Kidney (tissue), 14 donors: ENCODE data around the gene TRAF3IP1. TPM values are rescaled to one million over a fixed set of nuclear protein-coding genes. Genes with fewer than 3 reads are reported as not detected.

Experiments used
- DNase-seq, 5 donors: peaks; one replicate each; pipeline ENCODE4 v3.0.0-alpha.2; 2013 to 2020
- FAIRE-seq: peaks from 2 replicates; lab custom pipeline; 2012; peaks lifted over from hg19 to GRCh38; lab: Jason Lieb, UNC
- H3K27ac ChIP-seq, 2 donors: one replicate each; pipeline ENCODE4 v1.7.0; 2013; ENCODE audit warnings: low read depth in 2 of 2, low read length in 2 of 2, inconsistent platforms in 1 of 2
- H3K27me3 ChIP-seq: one replicate; pipeline ENCODE4 v1.7.1; 2013; ENCODE audit warnings: low read length, inconsistent platforms; ENCODE audit not compliant: control insufficient read depth, insufficient read depth
- H3K36me3 ChIP-seq, 3 donors: one replicate each; pipeline versions ENCODE4 v1.7.0 to v1.7.1; 2013; ENCODE audit warnings: low read length in 3 of 3, control low read depth in 1 of 3, inconsistent platforms in 1 of 3; ENCODE audit not compliant: insufficient read depth in 3 of 3, control insufficient read depth in 2 of 3
- H3K4me1 ChIP-seq, 3 donors: one replicate each; pipeline versions ENCODE4 v1.7.0 to v1.7.1; 2013; ENCODE audit warnings: low read length in 3 of 3, inconsistent platforms in 1 of 3, low read depth in 1 of 3; ENCODE audit not compliant: control insufficient read depth in 2 of 3, insufficient read depth in 2 of 3
- H3K4me3 ChIP-seq, 3 donors: one replicate each; pipeline versions ENCODE4 v1.7.0 to v1.8.1; 2013; ENCODE audit warnings: low read length in 3 of 3, control low read depth in 1 of 3, inconsistent platforms in 1 of 3
- H3K9ac ChIP-seq, 3 donors: one replicate each; pipeline versions ENCODE4 v1.7.0 to v1.7.1; 2013; ENCODE audit warnings: low read length in 3 of 3, control low read depth in 1 of 3, inconsistent platforms in 1 of 3
- H3K9me3 ChIP-seq, 3 donors: one replicate each; pipeline versions ENCODE4 v1.7.0 to v1.7.1; 2013; ENCODE audit warnings: low read length in 3 of 3, control low read depth in 1 of 3, inconsistent platforms in 1 of 3; ENCODE audit not compliant: control insufficient read depth in 2 of 3, insufficient read depth in 1 of 3
- CTCF ChIP-seq: IDR thresholded peaks from 3 replicates; pipeline ENCODE4 v1.5.1; 2012; ENCODE audit warnings: mild to moderate bottlenecking, moderate library complexity, borderline replicate concordance; ENCODE audit not compliant: insufficient read depth; ENCODE audit errors: extremely low read depth
- intact Hi-C: fragments of 100-400 bp; cut with DNase I; formaldehyde crosslinking; loops from one replicate; pipeline ENCODE4 v1.11.1; 2022
- polyA plus RNA-seq: library from polyadenylated mRNA; stranded (reverse); fragments of 350-450 nt; fragmentation: Illumina TruSeq; extraction: RNeasy Lipid Tissue Mini Kit (QIAGEN cat#74804); gene quantifications from one replicate; pipeline ENCODE4 v1.2.3, GENCODE V29; 2014; ENCODE audit warnings: low read depth, low replicate concordance; ENCODE audit not compliant: insufficient read depth
- total RNA-seq: library from RNA; stranded (reverse); fragmentation: NEBNext Ultra II Directional; extraction: Animal tissue kit (Norgen Biotek cat#: 25700); gene quantifications from one replicate; pipeline ENCODE4 v1.2.1, GENCODE V29; 2021
- donor health status: control.
- donor health status: control.
- donor health status: control.
- donor health status: control.
- donor health status: control.
- donor health status: DM: yes; HTN: yes; CAD: no.
- donor health status: Normal renal cell carcinoma (clear cell type).

The TRAF3IP1 gene
- total and polyA plus RNA-seq, 2 donors from 2014 or later: 6.4 to 24.2 TPM

GRCh38 chr2:238427435-238428162 is 107.3 kb downstream of the TRAF3IP1 start:
- Histone ChIP-seq H3K9ac (peak overlapping the region; percentile 77 to 88 (median 80)), H3K27me3 (no peaks in the 10 kb centered on the region), H3K36me3 (peaks cover 0 to 2% (median 0%) of the 10 kb centered on the region in 3 donors), H3K4me1 (peaks cover 0 to 15% (median 6%) of the 10 kb centered on the region in 3 donors), H3K9me3 (peaks cover 0 to 4% (median 2%) of the 10 kb centered on the region in 3 donors), H3K27ac (peak overlapping the region; percentile 82 to 92), H3K4me3 (peak overlapping the region; percentile 83 to 93 (median 86))
- peak in 1 of 5 donors; percentile 67 for DNase-seq
- no peak for TF ChIP-seq CTCF
- intact Hi-C loops: no loop called here
- no peak for FAIRE-seq

DNA sequence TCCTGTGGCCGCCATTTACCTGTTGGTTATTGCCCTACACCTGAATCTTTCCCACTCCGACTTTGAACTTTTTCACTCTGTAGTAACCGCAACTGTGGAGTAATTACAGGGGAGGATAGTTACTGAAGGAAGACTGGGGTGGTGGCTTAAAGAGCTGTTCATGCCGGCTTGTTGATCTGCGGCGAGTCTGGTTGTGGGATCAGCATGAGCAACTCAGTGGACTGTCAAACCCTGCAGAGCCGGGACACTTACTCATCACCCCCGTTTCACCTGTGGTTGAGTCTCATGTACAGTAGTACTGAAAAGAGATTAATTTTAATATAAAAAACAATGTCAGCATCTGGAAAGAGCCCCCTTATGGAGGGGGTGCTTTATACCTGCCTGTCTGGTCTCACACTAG is 108.5 kb downstream of the TRAF3IP1 start:
- Histone ChIP-seq H3K4me3 (no peak overlapping the region), H3K27ac (no peak overlapping the region), H3K9ac (no peak overlapping the region), H3K4me1 (peaks cover 0 to 15% (median 6%) of the 10 kb centered on the region in 3 donors), H3K27me3 (no peaks in the 10 kb centered on the region), H3K36me3 (peaks cover under 1 to 5% (median 4%) of the 10 kb centered on the region in 3 donors), H3K9me3 (peaks cover 0 to 4% (median 2%) of the 10 kb centered on the region in 3 donors)
- no peak for TF ChIP-seq CTCF
- intact Hi-C loops: no loop called here
- DNase-seq (no peak), FAIRE-seq (no peak)

- Histone ChIP-seq H3K9me3 (peaks cover 0 to 4% (median 2%) of the 10 kb centered on the region in 3 donors), H3K27me3 (no peaks in the 10 kb centered on the region), H3K9ac (no peak overlapping the region), H3K27ac (no peak overlapping the region), H3K4me3 (no peak overlapping the region), H3K4me1 (peaks cover 0 to 14% (median 6%) of the 10 kb centered on the region in 3 donors), H3K36me3 (peaks cover 4 to 17% (median 9%) of the 10 kb centered on the region in 3 donors)
- intact Hi-C loops: no loop called here
- DNase-seq: no peak
- no peak for TF ChIP-seq CTCF
- FAIRE-seq: no peak
Measured at GRCh38 chr2:238430781-238431180, 110.5 kb downstream of the TRAF3IP1 start.
